Measurements from ENCODE around the gene DLGAP1.

The DLGAP1 gene

DNA sequence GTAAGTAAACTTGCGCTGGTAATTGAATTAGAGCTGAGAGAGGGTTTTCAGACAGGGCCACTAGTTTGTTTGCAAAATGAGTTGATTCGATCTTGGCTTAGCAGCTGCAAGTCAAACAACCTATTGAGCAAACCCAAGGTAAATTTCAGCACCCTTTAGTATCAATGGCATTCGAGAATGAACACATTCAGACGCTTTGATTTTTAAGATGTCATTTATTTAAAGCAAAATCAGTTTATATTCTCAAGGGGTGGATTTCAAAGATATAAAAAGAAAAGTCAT is 960.9 kb downstream of the DLGAP1 start:
- TF ChIP-seq POLR2A (IDR thresholded peaks at IDR 0.05; ENCODE audit: low read length): no peak
- TF ChIP-seq GATA1 (IDR thresholded peaks at IDR 0.05; ENCODE audit: low read depth, low read length): no peak
- no peak for DNase-seq

- no peak for TF ChIP-seq GATA1 (IDR thresholded peaks at IDR 0.05; ENCODE audit: low read depth, low read length)
- DNase-seq: no peak
Observed at GRCh38 chr18:3493501-3494244, 961.4 kb downstream of the DLGAP1 start.

GRCh38 chr18:3492721-3493120 is 962.4 kb downstream of the DLGAP1 start:
- no peak for DNase-seq
- TF ChIP-seq POLR2A (IDR thresholded peaks at IDR 0.05; ENCODE audit: low read length) (no peak), GATA1 (IDR thresholded peaks at IDR 0.05; ENCODE audit: low read depth, low read length) (no peak)

DNA sequence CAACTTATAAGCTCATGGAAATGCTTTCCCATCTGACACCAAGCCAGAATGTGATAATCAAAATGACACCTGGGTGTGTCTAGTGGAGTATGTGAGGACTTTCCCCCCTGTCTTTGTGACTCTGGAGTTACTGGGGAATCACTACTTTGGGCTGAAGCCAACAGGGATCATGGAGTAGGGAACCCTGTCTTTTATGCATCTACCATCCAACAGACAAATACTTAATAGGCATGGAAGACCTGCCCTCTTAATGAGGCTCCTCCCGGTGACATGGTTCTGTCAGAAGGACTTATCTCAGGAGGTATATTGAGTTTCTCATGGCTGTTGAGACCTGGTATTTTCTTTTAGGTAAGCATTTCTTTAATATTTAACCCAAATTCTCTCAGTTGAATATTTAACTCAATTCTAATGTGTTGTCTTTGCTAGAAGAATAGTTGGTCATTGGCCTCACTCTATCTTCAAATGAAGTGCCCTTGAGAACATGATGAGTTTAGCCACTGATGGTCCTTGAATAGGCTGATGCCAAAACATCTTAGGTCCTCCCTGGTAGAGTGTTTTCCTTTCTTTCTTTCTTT is 963.0 kb downstream of the DLGAP1 start:
- no peak for DNase-seq
- no peak for TF ChIP-seq GATA1 (IDR thresholded peaks at IDR 0.05; ENCODE audit: low read depth, low read length)
- TF ChIP-seq POLR2A (IDR thresholded peaks at IDR 0.05; ENCODE audit: low read length): no peak

- TF ChIP-seq GATA1 (IDR thresholded peaks at IDR 0.05; ENCODE audit: low read depth, low read length) (no peak), POLR2A (IDR thresholded peaks at IDR 0.05; ENCODE audit: low read length) (no peak)
- no peak for DNase-seq
Observed at GRCh38 chr18:3489462-3489861, 965.6 kb downstream of the DLGAP1 start.

GRCh38 chr18:3486512-3486911 is 968.6 kb downstream of the DLGAP1 start:
- TF ChIP-seq POLR2A (IDR thresholded peaks at IDR 0.05; ENCODE audit: low read length) (no peak), GATA1 (IDR thresholded peaks at IDR 0.05; ENCODE audit: low read depth, low read length) (no peak)

DNA sequence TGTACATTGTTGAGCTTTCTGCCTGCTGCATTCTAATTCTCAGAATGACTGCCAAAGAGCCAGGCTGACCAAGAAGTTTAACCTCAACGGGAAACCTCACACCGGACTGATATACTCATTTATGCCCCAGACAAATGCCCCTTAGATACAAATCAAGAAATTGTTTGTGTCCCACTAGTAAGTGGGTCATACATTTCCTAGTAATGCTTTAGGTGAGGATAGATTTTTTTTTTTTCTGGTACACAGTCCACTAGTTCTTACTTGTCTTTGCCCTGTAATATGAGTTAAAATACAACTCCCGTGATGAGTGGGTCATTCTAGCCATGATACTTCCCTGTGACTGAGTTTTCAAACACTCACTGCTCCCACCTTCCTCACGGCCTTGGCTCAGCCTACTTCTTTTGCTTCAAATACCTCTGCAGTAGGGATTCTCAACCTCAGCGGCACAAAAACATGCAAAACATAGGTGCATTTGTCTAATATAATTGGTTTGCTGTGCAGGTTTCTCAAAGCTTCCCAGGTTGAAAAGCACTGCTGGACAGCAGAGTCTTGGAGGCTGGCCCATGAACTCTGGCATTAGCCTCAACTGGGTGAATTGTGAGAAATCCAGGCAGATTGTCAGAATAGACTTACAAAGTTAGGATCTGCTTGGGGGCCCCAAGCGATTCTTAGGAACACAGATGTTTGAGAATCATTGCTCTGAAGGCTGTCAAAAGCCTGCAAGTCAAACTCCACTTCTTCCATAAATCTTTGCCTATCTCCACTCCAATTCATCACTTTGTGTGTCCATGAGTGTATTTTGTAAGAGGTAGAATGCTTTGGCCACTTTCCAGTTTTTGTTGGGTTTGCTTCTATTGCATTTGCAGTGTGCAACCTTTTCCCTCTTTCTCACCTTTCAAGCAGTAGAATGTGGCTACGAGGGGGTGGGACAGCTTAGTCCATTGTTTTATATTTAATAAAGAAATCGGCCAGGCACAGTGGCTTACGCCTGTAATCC is 969.7 kb downstream of the DLGAP1 start:
- TF ChIP-seq GATA1 (IDR thresholded peaks at IDR 0.05; ENCODE audit: low read depth, low read length) (no peak), POLR2A (IDR thresholded peaks at IDR 0.05; ENCODE audit: low read length) (no peak)
- DNase-seq: no peak

More at GRCh38 chr18:3486512-3486911, 968.6 kb downstream of the DLGAP1 start:
- peak in 1 of 2 experiments; percentile 38 for DNase-seq

GRCh38 chr18:3482258-3482657 is 972.8 kb downstream of the DLGAP1 start:
- no peak for DNase-seq
- TF ChIP-seq POLR2A (IDR thresholded peaks at IDR 0.05; ENCODE audit: low read length) (no peak), GATA1 (IDR thresholded peaks at IDR 0.05; ENCODE audit: low read depth, low read length) (no peak)

GRCh38 chr18:3481696-3482210 is 973.4 kb downstream of the DLGAP1 start:
- DNase-seq: peak; percentile 51 to 65
- TF ChIP-seq POLR2A (IDR thresholded peaks at IDR 0.05; ENCODE audit: low read length) (no peak), GATA1 (IDR thresholded peaks at IDR 0.05; ENCODE audit: low read depth, low read length) (no peak)

DNA sequence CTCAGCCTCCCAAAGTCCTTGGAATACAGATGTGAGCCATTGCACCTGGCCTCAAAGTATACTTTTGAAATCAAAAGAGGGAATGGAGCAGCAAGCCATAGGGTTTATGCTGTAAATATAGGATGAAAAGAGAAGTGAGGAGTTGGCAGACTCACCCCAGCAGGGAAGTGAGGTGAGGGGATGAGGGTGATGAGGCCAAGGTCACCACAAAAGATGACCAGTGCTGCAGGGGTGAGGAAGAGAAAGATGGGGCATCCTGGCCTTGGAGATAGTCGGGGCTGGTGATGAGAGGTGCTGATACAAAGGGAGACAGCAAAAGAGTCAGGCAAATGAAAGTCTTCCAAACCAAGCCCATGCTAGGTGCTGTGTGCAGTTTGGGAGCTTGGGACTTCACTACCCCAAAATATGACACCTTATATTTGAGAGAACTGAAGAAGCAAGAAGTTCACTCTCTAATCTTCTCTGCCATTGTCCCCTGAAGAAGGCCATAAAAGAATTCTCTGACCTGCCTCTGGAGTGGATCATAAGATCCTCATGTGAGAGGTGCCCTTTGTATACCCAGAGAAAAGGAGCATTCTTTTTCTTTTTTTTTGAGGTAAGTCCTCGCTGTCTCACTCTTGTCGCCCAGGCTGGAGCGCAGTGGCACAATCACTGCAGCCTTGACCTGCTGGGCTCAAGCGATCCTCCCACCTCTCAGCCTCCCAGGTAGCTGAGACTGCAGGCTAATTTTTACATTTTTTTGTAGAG is 974.1 kb downstream of the DLGAP1 start:
- no peak for DNase-seq
- TF ChIP-seq GATA1 (IDR thresholded peaks at IDR 0.05; ENCODE audit: low read depth, low read length): no peak
- no peak for TF ChIP-seq POLR2A (IDR thresholded peaks at IDR 0.05; ENCODE audit: low read length)

DNA sequence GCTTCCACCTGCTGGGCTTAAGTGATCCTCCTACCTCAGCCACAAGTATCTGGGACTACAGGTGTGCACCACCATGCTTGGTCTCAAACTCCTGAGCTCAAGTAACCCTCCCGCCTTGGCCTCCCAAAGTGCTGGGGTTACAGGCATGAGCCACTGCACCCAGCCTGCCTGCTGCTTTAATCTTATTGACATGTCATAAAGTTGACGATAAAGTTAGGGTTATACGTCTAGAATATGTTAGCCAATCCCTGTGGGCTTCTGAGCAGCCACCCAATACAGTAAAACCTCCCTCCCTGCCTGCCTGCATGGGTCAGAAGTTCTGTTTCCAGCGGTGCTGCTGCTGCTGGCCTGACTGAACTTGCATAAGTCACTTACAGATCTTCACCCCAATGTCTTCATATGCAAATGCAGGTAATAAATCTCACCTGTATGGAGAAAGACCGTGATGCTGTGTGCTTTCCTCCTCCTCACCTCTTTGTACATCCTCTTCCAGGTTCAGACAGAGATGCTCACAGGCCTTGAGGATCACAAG is 975.1 kb downstream of the DLGAP1 start:
- TF ChIP-seq GATA1 (IDR thresholded peaks at IDR 0.05; ENCODE audit: low read depth, low read length): no peak
- TF ChIP-seq POLR2A (IDR thresholded peaks at IDR 0.05; ENCODE audit: low read length): no peak
- DNase-seq: no peak

GRCh38 chr18:3478262-3478978 is 976.7 kb downstream of the DLGAP1 start:
- no peak for DNase-seq
- TF ChIP-seq POLR2A (IDR thresholded peaks at IDR 0.05; ENCODE audit: low read length) (no peak), GATA1 (IDR thresholded peaks at IDR 0.05; ENCODE audit: low read depth, low read length) (no peak)

Data from erythroblast (primary cell).